GM18511 (cell line): ENCODE data around the gene SNRPE.

Experiments used
- ATAC-seq: cut with Tn5 transposase; IDR thresholded peaks from one replicate; pipeline ENCODE4 v1.9.1; 2021; ENCODE audit warnings: mild to moderate bottlenecking, moderate library complexity; ENCODE audit not compliant: unreplicated experiment

Gene SNRPE

DNA sequence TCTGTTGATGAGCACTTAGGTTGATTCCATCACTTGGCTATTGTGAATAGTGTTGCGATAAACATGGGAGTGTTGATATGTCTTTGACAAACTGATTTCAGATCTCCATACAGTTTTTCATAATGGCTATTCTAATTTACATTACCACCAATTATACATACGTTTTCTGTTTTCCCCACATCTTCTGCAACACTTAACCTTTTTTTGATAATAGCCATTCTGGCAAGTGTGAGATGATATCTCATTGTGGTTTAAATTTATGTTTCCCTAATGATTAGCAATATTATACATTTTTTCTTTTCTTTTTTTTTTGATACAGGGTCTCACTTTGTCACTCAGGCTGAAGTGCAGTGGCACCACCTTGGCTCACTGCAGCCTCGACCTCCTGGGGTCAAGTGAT is 17.0 kb downstream of the SNRPE start:
- no peak for ATAC-seq

DNA sequence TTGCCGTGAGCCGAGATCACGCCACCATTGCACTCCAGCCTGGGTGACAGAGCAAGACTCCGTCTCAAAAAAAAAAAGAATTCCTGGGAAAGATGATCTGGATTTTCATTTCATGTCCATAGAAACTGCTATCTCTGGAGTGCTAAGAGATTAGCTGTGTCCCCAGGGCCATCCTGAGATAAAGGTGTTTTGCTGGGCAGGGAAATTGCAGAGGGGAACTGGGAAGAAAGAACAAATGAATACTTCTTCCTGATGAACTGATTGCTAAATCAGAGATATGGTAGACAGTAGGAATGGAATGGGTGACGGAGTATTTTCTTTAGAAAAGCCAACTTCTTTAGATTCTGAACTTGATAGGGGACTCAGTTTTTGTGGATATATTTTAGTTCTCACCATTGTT is 19.2 kb downstream of the SNRPE start:
- no peak for ATAC-seq

DNA sequence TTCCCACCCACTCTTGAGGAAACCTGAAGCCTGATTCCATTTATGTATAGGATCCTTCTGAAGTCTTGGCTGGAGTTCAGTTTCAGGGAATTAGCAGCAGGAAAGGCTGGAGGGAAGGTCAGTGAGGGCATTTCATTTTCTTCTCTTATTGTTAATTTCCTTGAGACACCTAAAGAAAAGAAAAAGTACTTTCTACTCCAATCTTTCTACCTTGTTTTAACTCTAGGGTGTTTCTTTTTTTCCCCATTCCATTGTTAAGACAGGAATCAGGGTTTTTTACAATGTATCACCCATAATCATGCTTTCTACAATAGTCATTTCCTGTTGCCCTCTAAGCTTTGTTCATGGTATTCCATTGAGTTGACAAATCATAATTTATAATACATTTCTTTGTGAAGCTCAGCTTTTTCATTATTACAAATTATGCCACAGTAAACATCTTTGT is 27.4 kb downstream of the SNRPE start:
- ATAC-seq = no peak

DNA sequence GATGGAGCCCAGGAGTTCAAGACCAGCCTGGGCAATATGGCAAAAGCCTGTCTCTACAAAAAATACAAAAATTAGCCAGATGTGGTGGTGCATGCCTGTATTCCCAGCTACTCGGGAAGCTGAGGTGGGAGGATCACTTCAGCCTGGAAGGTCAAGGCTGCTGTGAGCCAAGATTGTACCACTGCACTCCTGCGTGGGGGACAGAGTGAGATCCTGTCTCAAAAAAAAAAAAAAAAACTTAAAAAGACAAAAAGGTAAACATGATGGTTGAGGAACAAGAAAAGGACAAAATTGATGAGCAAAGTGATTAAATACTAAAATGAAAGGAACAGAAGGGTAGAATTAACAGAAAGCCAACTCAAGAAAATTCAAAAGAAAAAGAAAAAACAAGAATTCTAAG is 30.6 kb downstream of the SNRPE start:
- no peak for ATAC-seq

DNA sequence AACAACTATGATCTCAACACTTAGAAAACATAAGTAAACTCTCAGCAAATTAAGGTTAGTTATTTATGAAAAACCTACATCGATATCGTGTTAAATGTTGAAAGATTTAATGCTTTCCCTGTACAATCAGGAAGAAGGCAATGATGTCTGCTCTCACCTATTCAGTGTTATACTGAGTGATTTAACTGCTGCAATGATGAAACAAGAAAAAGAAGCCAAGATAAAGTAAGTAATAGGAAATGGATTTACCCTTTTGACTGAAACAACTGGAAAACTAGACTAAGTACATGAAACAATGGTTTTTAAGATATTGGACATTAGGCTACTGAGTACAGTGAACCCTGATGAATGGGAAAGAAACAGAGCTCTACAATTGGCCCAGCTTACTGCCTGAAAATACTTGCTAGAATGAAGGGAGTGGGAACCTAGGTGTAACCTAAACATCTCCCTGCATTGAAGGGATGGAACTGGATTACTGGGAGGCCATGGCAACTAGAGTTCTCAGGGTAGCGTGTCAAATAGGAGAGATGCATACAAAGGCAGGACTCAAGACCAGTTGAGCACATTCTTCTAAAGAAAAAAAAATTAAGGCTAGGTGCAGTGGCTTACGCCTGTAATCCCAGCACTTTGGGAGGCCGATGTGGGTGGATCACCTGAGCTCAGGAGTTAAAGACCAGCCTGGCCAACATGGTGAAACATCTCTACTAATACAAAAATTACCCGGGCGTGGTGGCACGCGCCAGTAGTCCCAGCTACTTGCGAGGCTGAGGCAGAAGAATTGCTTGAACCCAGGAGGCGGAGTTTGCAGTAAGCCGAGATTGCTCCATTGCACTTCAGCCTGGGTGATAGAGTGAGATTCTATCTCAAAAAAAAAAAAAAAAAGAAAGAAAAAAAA is 37.3 kb downstream of the SNRPE start:
- no peak for ATAC-seq

DNA sequence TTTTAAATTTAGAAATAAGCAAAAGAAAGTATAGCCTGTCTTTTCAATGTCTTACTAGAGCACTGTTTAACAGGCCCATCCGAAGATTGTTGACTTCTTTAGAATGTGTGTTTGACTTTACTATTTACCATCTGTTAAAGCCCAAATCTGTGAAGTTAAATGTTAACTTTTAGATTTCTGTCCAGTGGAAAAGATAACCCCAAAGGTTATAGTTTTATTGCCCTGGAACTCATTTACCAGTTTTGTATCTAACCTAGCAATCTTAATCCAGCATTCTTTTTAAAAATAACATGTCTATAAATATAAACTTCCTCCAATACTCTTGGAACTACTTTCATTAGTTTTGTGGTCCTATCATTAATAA is 37.9 kb downstream of the SNRPE start:
- no peak for ATAC-seq

DNA sequence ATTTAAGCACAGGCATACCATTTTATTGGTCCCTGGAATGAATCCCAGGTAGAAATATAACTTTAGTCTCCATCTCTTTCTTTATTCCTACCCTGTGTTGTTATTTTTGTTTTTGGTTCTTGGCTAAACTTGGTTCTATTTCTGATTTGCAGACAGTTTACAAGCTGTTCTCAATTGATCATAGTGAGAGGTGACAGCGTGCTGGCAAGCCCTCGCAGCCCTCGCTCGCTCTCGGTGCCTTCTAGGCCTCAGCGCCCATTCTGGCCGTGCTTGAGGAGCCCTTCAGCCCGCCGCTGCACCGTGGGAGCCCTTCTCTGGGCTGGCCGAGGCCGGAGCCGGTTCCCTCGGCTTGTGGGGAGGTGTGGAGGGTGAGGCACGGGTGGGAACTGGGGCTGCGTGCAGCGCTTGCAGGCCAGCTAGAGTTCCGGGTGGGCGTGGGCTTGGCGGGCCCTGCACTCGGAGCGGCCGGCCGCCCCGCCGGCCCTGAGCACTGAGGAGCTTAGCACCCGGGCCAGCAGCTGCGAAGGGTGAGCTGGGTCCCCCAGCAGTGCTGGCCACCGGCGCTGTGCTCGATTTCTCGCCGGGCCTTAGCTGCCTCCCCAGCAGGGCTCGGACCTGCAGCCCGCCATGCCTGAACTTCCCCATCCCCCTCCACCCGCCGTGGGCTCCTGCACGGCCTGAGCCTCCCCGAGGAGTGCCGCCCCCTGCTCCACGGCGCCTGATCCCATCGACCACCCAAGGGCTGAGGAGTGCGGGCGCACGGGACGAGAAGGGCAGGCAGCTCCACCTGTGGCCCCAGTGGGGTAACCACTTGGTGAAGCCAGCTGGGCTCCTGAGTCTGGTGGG is 38.7 kb downstream of the SNRPE start:
- no peak for ATAC-seq

DNA sequence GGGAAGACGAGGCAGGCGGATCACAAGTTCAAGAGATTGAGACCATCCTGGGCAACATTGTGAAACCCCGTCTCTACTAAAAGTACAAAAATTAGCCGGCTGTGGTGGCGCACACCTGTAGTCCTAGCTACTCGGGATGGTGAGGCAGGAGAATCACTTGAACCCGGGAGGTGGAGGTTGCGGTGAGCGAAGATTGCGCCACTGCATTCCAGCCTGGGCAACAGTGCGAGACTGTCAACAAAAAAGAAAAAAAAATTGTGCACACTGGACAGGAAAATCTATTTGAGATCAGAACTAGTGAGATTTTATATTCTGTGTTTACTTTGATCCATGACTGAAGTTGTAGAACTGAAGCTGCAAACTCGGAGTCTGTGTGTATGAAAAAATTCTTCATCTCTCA is 40.2 kb downstream of the SNRPE start:
- ATAC-seq = no peak

DNA sequence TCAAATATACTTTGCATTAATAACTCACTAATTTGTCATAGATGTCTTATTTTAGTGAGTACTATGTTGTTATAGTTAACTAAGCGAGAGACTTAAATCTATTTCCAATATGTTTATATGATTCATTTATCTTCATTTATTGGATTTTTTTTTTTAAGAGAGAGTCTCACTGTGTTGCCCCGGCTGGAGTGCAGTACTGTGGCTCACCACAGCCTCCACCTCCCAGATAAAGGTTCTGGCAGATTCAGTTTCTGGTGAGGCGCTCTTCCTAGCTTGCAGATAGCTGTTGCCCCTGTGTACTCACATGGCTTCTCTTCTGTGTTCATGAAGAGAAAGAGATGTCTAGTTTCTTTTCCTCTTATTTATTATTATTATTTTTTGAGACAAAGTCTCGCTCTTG is 43.9 kb downstream of the SNRPE start:
- no peak for ATAC-seq

DNA sequence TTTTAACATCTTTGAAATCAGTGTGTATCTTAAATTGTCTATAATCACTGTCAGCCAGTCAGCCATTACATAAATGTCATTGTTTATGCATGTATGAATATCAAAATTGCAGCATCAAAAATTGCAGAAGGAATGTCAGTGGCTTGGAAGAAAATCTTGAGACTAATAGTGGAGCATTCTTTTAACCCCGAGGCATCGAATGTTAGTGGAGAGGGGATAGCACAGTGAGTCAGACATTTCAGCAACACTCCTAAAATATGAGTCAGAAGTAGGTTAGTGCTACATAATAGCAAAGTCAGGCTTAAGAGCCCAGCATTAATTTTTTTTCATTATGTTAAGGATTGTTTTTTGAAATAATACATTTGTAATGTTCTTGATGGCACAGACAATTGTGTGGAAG is 45.5 kb downstream of the SNRPE start:
- ATAC-seq = no peak

DNA sequence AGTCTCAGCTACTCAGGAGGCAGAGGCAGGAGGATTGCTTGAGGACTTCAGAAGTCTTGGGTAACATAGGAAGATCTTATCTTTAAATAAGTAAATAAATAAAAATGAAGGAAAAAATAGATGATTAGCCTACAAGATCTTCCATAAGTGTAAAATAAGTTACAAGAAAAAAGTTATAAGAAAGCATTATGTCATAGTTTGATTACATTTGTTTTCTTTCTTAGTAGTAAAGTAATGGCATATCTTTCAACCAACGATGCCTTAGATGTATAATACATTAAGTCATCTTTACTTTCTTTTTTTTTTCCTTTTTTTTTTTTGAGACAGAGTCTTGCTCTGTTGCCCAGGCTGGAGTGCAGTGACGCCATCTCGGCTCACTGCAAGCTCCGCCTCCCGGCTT is 46.5 kb downstream of the SNRPE start:
- ATAC-seq = no peak

DNA sequence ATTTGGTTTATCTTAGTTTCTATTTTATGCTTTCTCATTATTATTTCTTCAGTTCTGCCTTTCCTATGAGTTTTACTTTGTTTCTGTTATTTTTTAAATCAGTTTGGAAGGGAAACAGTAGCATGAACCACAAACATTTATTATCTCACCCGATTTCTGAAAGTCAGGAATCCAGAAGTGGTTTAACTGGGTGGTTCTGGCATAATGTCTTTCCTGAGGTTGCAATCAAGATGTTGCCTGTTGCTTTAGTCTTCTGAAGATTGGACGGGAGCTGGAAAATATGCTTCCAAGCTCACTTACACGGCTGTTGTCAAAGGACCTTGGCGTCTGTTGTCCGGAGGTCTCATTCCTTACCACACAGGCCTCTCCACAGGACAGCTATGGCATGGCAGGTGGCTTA is 50.4 kb downstream of the SNRPE start:
- ATAC-seq = no peak

DNA sequence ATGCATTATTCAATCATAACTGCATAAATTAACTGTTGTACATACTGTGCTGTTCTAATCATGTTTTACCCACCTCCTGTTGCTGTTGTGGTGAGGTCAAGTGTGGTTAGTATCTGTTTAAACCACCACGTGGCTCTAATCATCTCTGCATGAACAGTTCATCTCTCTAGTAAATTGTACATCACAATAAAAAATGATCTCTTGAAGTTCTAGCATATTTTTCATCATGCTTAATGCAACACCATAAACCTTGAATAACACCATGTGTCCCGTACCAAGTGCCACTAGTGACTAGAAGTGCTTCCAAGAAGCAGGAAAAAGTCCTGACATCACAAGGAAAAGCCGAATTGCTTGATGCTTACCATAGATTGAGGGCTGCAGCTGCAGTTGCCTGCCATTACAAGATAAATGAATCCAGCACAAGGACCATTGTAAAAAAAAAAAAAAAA is 51.7 kb downstream of the SNRPE start:
- no peak for ATAC-seq

DNA sequence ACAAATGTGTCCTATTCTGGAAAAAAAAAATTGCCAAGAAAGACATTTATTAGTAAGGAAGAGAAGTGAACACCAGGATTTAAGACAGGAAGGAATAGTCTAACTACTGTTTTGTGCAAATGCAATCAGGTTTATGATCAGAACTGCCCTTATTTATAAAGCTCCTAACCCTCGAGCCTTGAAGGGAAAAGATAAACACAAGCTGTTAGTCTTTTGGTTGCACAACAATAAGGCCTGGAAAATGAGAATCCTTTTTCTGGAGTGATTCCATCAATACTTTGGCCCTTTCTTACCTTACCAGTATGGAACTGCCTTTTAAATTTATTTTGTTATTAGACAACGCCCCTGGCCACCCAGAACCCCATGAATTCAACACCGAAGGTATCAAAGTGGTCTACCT is 52.9 kb downstream of the SNRPE start:
- ATAC-seq = no peak

DNA sequence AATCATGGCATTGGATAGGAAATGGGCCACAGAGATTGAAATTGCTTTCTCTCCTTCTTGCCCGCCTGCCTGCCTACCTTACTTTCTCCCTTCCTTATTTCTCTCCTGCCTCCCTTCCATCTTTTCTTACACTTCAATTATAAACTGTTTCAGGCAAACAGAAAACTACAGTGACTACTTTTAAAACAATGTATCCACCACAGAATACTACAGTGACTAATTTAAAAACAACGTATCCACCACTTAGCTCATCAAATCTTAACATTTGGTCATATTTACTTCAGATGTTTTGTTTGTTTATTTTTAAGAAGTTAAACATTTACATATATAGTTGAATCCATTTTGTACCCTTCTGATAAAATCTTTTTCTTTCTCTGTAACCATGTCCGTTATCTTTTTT is 54.4 kb downstream of the SNRPE start:
- ATAC-seq = no peak

DNA sequence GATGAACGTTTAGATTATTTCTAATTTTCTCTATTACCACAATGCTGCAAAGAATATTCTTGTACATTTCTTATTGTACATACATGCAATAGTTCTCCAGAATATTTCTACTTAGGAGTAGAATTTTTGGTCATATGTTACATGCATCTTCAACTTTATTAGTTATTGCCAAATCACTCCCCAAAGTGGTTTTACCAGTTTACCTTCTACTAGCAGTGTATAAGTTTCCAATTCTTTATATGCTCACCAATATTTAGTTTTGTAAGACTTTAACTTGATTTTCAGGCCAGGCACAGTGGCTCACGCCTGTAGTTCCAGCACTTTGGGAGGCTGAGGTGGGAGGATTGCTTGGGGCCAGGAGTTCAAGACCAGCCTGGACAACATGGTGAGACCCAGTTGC is 55.4 kb downstream of the SNRPE start:
- ATAC-seq = no peak
